MG63 (cell line): ENCODE results near the gene CTAG1A. TPM values are rescaled to one million over a fixed set of nuclear protein-coding genes. Genes with fewer than 3 reads are reported as not detected.
"Not testable (repeated sequence)": the region's sequence is repeated elsewhere in the genome, so short reads cannot be mapped to it uniquely, and the experiment has no call there.

ENCODE experiments used
- DNase-seq: peaks from one replicate; pipeline ENCODE4 v3.0.0-alpha.2; 2020
- H3K27me3 ChIP-seq: fragments of 250-450 bp; sonication (Bioruptor Pico); 2 replicates; pipeline ENCODE4 v1.5.1; 2020; ENCODE audit warnings: mild to moderate bottlenecking, moderate library complexity
- H3K36me3 ChIP-seq: fragments of 250-450 bp; sonication (Bioruptor Pico); 2 replicates; pipeline ENCODE4 v1.5.1; 2020; ENCODE audit warnings: mild to moderate bottlenecking, moderate library complexity
- H3K4me3 ChIP-seq: fragments of 250-450 bp; sonication (Bioruptor Pico); 2 replicates; pipeline ENCODE4 v1.5.1; 2020; ENCODE audit warnings: mild to moderate bottlenecking, moderate library complexity
- H3K9me3 ChIP-seq: fragments of 250-450 bp; sonication (Bioruptor Pico); 2 replicates; pipeline ENCODE4 v1.5.1; 2020; ENCODE audit warnings: mild to moderate bottlenecking, moderate library complexity
- total RNA-seq: library from RNA; depleted of rRNA; stranded (reverse); fragments of >200 nt; shearing (Covaris generic); gene quantifications from 2 replicates; pipeline ENCODE4 v1.2.3, GENCODE V29; 2014; ENCODE audit warnings: low replicate concordance

CTAG1A gene
- total RNA-seq, 1 experiment from 2014 or later, result not detected

DNA sequence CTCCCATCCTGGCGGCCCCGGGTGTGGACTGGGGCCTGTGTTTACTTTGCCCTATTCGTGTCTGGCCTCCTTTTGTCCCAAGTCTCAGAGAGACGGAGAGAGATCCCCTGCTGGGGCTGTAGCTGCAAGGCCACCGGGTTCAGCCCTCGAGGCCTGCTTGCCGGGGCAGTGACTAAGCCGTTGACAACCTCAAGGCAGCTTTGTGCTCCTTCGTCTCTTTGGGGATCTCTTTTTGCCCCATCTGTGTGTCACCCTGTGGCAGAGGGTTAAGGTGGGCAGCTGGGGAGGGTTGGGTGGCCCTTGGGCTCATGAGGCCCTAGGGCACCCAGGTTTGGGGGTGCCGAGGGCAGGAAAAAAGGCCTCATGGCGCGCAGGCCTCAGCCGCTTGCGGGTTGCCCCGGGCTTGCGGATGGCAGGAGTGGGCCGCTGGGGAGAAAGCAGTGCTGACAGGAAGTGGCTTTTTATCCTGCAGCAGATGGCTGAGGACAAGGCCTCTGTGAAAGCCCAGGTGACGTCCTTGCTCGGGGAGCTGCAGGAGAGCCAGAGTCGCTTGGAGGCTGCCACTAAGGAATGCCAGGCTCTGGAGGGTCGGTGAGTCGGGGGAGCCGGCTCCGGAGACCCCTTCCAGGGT is 26.8 kb upstream of the CTAG1A start:
- H3K36me3 ChIP-seq, H3K4me3 ChIP-seq, DNase-seq, H3K9me3 ChIP-seq, H3K27me3 ChIP-seq: not testable (repeated sequence)

GRCh38 chrX:154558896-154559295 is 26.0 kb upstream of the CTAG1A start:
- not testable (repeated sequence) for H3K27me3 ChIP-seq, H3K36me3 ChIP-seq, H3K4me3 ChIP-seq, DNase-seq, H3K9me3 ChIP-seq

DNA sequence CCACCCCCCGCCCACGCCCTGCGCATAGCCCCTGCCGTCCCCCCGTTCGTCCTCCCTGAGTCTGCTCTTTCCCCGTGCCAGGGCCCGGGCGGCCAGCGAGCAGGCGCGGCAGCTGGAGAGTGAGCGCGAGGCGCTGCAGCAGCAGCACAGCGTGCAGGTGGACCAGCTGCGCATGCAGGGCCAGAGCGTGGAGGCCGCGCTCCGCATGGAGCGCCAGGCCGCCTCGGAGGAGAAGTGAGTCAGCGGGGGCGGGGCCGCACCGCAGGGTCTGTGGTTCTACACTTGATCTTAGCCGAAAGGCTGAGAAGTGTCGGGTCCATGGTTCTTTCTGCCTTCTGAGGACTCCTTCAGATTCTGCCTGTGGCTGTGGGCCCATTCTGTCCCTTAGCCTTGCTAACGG is 24.6 kb upstream of the CTAG1A start:
- H3K36me3 ChIP-seq, H3K9me3 ChIP-seq, DNase-seq: not testable (repeated sequence)

GRCh38 chrX:154562295-154562694 is 22.6 kb upstream of the CTAG1A start:
- DNase-seq, H3K4me3 ChIP-seq, H3K9me3 ChIP-seq, H3K36me3 ChIP-seq, H3K27me3 ChIP-seq: not testable (repeated sequence)

More for the DNA sequence above, 24.6 kb upstream of the CTAG1A start:
- not testable (repeated sequence) for H3K27me3 ChIP-seq, H3K4me3 ChIP-seq

GRCh38 chrX:154570361-154570760 is 14.6 kb upstream of the CTAG1A start:
- H3K9me3 ChIP-seq, H3K4me3 ChIP-seq, DNase-seq, H3K27me3 ChIP-seq, H3K36me3 ChIP-seq: not testable (repeated sequence)

DNA sequence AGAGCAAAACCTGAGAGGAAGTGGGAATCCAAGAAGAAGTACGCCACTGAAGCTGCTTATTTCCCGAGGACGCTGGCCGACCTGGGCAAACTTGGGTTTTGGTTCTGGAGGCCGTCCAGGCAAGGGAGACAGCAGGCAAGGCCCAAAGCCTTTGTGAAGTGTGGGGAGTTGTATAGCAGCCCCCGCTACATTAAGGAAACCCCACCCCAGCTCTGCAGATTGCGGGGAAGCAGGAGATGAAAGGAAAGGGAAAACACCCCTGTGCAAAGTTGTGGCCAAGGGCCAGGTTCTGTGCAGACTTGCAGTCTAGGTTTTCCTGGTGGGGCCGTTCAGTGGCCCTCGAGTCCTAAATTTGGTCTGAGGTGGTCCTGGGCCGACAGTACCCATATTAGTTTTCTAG is 11.9 kb upstream of the CTAG1A start:
- H3K27me3 ChIP-seq, H3K9me3 ChIP-seq, H3K36me3 ChIP-seq, DNase-seq, H3K4me3 ChIP-seq: not testable (repeated sequence)

DNA sequence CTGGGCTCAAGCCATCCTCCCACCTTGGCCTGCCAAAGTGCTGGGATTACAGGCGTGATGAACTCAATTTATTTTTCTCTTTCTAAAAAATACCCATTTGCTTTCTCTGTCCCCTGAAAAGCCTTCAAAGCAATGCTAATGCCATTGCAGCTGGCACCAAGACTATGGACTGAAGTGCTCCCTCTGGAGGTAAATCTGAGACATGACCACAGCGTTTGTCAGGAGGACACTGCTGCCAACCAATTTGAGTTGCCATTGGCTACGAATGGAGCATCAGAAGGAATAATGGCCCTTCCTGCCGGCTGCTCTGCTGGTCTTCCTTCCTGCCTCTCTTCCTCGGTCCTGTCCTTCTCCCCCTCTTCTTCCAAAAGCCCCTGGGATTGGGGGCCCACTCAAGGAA is 9.9 kb upstream of the CTAG1A start:
- H3K4me3 ChIP-seq, DNase-seq, H3K9me3 ChIP-seq, H3K36me3 ChIP-seq, H3K27me3 ChIP-seq: not testable (repeated sequence)

GRCh38 chrX:154582994-154583393 is 1.9 kb upstream of the CTAG1A start:
- not testable (repeated sequence) for H3K36me3 ChIP-seq, H3K9me3 ChIP-seq, DNase-seq, H3K4me3 ChIP-seq, H3K27me3 ChIP-seq

DNA sequence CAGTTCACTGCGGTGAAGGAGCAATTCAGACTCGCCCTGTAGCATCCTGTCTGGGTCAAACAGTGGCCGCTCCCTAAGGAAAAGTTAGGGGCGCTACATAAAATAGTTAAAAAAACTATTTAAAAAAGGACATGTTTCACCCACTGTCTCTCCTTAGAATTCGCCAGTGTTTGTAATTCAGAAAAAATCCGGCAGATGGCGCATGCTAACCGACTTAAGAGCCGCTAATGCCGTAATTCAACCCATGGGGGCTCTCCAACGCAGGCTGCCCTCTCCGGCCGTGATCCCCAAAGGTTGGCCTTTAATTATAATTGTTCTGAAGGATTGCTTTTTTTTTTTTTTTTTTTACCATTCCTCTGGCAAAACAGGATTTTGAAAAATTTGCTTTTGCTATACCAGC is 5.5 kb downstream of the CTAG1A start:
- not testable (repeated sequence) for H3K27me3 ChIP-seq, H3K4me3 ChIP-seq, H3K9me3 ChIP-seq, DNase-seq, H3K36me3 ChIP-seq

DNA sequence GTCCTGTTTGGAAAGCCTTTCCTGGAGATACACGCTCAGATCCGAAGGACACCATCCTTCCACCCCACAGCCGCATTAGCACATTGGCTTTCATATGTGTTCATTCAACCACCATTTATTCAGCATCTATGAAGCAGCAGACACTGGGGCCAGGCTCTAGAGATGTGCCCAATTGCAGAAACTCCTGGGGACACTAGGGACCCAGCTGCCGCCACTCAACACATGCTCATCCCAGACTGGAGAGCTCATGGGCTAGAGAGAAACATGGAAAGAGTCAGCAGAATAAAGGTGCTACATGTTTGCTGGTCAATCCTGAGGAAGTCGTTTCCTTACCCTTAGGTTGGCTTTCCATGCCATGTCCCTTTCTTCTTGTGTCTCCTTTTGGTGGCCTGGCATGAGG is 7.6 kb downstream of the CTAG1A start:
- Histone ChIP-seq H3K4me3 (no peak overlapping the region), H3K36me3 (no peaks in the 10 kb centered on the region), H3K9me3 (no peaks in the 10 kb centered on the region), H3K27me3 (no peaks in the 10 kb centered on the region)
- DNase-seq, result no peak

- Histone ChIP-seq H3K36me3 (no peaks in the 10 kb centered on the region), H3K4me3 (no peak overlapping the region), H3K27me3 (no peaks in the 10 kb centered on the region), H3K9me3 (no peaks in the 10 kb centered on the region)
- DNase-seq, result no peak
Observed at GRCh38 chrX:154593201-154593600, 8.3 kb downstream of the CTAG1A start.

GRCh38 chrX:154594491-154594890 is 9.6 kb downstream of the CTAG1A start:
- no peaks in the 10 kb centered on the region for H3K36me3 ChIP-seq
- no peak for DNase-seq
- no peaks in the 10 kb centered on the region for H3K27me3 ChIP-seq
- H3K9me3 ChIP-seq, result no peaks in the 10 kb centered on the region
- H3K4me3 ChIP-seq, result no peak overlapping the region

GRCh38 chrX:154595559-154596249 is 10.8 kb downstream of the CTAG1A start:
- Histone ChIP-seq H3K27me3 (no peaks in the 10 kb centered on the region), H3K36me3 (no peaks in the 10 kb centered on the region), H3K4me3 (no peak overlapping the region), H3K9me3 (no peaks in the 10 kb centered on the region)
- no peak for DNase-seq

- Histone ChIP-seq H3K9me3 (no peaks in the 10 kb centered on the region), H3K27me3 (no peaks in the 10 kb centered on the region), H3K36me3 (no peaks in the 10 kb centered on the region), H3K4me3 (no peak overlapping the region)
- peak; percentile 78 for DNase-seq
Observed at GRCh38 chrX:154596290-154596929, 11.5 kb downstream of the CTAG1A start.

GRCh38 chrX:154597221-154597620 is 12.3 kb downstream of the CTAG1A start:
- H3K4me3 ChIP-seq, result no peak overlapping the region
- no peaks in the 10 kb centered on the region for H3K9me3 ChIP-seq
- H3K36me3 ChIP-seq, result no peaks in the 10 kb centered on the region
- no peaks in the 10 kb centered on the region for H3K27me3 ChIP-seq
- DNase-seq, result no peak

- no peaks in the 10 kb centered on the region for H3K36me3 ChIP-seq
- H3K9me3 ChIP-seq, result no peaks in the 10 kb centered on the region
- H3K4me3 ChIP-seq, result no peak overlapping the region
- DNase-seq, result no peak
- no peaks in the 10 kb centered on the region for H3K27me3 ChIP-seq
Observed at GRCh38 chrX:154598656-154599055, 13.7 kb downstream of the CTAG1A start.

- no peaks in the 10 kb centered on the region for H3K27me3 ChIP-seq
- no peak for DNase-seq
- H3K4me3 ChIP-seq, result no peak overlapping the region
- no peaks in the 10 kb centered on the region for H3K36me3 ChIP-seq
- no peaks in the 10 kb centered on the region for H3K9me3 ChIP-seq
Observed at GRCh38 chrX:154599531-154599930, 14.6 kb downstream of the CTAG1A start.
